PC-3 (cell line): ENCODE results near the gene A4GALT. TPM values are rescaled to one million over a fixed set of nuclear protein-coding genes. Genes with fewer than 3 reads are reported as not detected.
"Not testable (repeated sequence)": the region's sequence is repeated elsewhere in the genome, so short reads cannot be mapped to it uniquely, and the experiment has no call there.

Source experiments
- ATAC-seq: fragments of 200-7000 bp; cut with Tn5 transposase; 2 replicates; pipeline ENCODE4 v1.9.1; 2020; ENCODE audit warnings: mild to moderate bottlenecking, moderate library complexity
- BruUV-seq: library from RNA; stranded (reverse); fragments of 400-500 nt; replicated peaks from 2 replicates; lab custom pipeline; 2021; lab: Mats Ljungman, UMichigan
- CTCF ChIA-PET: fragments of 300-600 bp; sonication (Branson Sonifier 250); formaldehyde crosslinking; loops from one replicate; lab custom pipeline; 2022; ENCODE audit warnings: antibody characterized with exemption; lab: Charles Lee
- POLR2A ChIA-PET: fragments of 300-600 bp; sonication (Branson Sonifier 250); formaldehyde crosslinking; loops from one replicate; lab custom pipeline; 2022; ENCODE audit warnings: antibody characterized with exemption; ENCODE audit not compliant: unreplicated experiment; lab: Charles Lee
- DNase-seq: peaks from one replicate; pipeline ENCODE4 v3.0.0-alpha.2; 2015
- H2AFZ ChIP-seq: fragments of 300-600 bp; sonication (generic); 2 replicates; pipeline ENCODE4 v1.6.0; 2016; ENCODE audit warnings: antibody characterized with exemption, low read length
- H3F3A ChIP-seq: fragments of 300-600 bp; sonication (generic); one replicate; pipeline ENCODE4 v1.6.0; 2017; ENCODE audit warnings: antibody characterized with exemption, low read length, control low read depth, mild to moderate bottlenecking; ENCODE audit not compliant: unreplicated experiment
- H3K27ac ChIP-seq: fragments of 300-600 bp; sonication (generic); 2 replicates; pipeline ENCODE4 v1.5.1; 2016; ENCODE audit warnings: mild to moderate bottlenecking, low read length
- H3K27me3 ChIP-seq: fragments of 300-600 bp; sonication (generic); 2 replicates; pipeline ENCODE4 v1.6.1; 2016; ENCODE audit warnings: low read length, mixed read lengths
- H3K36me3 ChIP-seq: fragments of 300-600 bp; sonication (generic); 2 replicates; pipeline ENCODE4 v1.6.1; 2016; ENCODE audit warnings: low read depth, mixed run types, low read length, mixed read lengths
- H3K4me1 ChIP-seq: fragments of 300-600 bp; sonication (generic); 2 replicates; pipeline ENCODE4 v1.5.1; 2016; ENCODE audit warnings: low read length; ENCODE audit not compliant: insufficient read depth
- H3K4me2 ChIP-seq: fragments of 300-600 bp; sonication (generic); 2 replicates; pipeline ENCODE4 v1.6.0; 2016; ENCODE audit warnings: low read length
- H3K4me3 ChIP-seq: fragments of 300-600 bp; sonication (generic); 2 replicates; pipeline ENCODE4 v1.5.1; 2016; ENCODE audit warnings: mild to moderate bottlenecking, low read length, mixed read lengths
- H3K79me2 ChIP-seq: fragments of 300-600 bp; sonication (generic); 2 replicates; pipeline ENCODE4 v1.6.1; 2017; ENCODE audit warnings: low read length, mixed read lengths
- H3K9ac ChIP-seq: fragments of 300-600 bp; sonication (generic); 2 replicates; pipeline ENCODE4 v1.6.0; 2016; ENCODE audit warnings: mild to moderate bottlenecking, low read length
- H3K9me2 ChIP-seq: fragments of 300-600 bp; sonication (generic); replicated peaks from 2 replicates; pipeline ENCODE4 v1.6.1; 2016; ENCODE audit warnings: mixed run types, low read length, mixed read lengths
- H3K9me3 ChIP-seq: fragments of 300-600 bp; sonication (generic); 2 replicates; pipeline ENCODE4 v1.6.1; 2016; ENCODE audit warnings: low read length, mixed read lengths
- H4K20me1 ChIP-seq: fragments of 300-600 bp; sonication (generic); 2 replicates; pipeline ENCODE4 v1.6.1; 2016; ENCODE audit warnings: low read length, mixed read lengths
- EZH2 ChIP-seq: fragments of 300-600 bp; sonication (generic); IDR thresholded peaks from one replicate; pipeline ENCODE4 v1.6.1; 2017; ENCODE audit warnings: antibody characterized with exemption, mild to moderate bottlenecking, low read length; ENCODE audit not compliant: unreplicated experiment
- EZH2phosphoT487 ChIP-seq: fragments of 300-600 bp; sonication (generic); IDR thresholded peaks from 2 replicates; pipeline ENCODE4 v1.6.1; 2018; ENCODE audit warnings: mild to moderate bottlenecking, antibody characterized with exemption, low read length, borderline replicate concordance
- intact Hi-C: fragments of 100-400 bp; cut with micrococcal nuclease; formaldehyde crosslinking; loops from 2 replicates; pipeline ENCODE4 v1.9.0; 2023
- total RNA-seq: library from RNA; depleted of rRNA; stranded (reverse); fragments of >200 nt; gene quantifications from 2 replicates; pipeline ENCODE4 v1.2.3, GENCODE V29; 2014
- TF ChIP-seq, protein P1 (sequence below): fragments of 300-600 bp; sonication (generic); conservative IDR thresholded peaks from 2 replicates; pipeline ENCODE4 v1.5.1; 2017; ENCODE audit warnings: antibody characterized with exemption, low read depth, mild to moderate bottlenecking, low read length

A4GALT gene
- total RNA-seq, 1 experiment from 2014 or later = 3.2 TPM

DNA sequence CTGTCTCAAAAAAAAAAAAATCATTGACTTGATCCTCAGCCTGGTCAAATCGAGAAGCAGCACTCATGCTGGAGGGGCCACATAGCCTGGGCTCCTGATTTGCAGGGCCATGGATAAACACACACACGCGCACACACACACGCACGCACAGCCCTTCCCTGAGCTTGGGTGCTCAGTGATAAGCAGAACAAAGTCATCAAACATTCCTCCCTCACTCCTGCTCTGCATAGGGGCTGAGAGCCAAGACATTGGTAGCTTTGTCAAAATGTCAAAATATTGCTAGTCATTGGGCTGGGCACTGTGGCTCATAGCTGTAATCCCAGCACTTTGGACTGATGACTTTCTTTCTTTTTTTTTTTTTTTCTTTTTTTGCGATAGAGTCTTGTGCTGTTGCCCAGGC lies 34.0 kb upstream of the A4GALT start:
- no peak overlapping the region for H3K9ac ChIP-seq
- no peak overlapping the region for H3K4me3 ChIP-seq
- ChIA-PET POLR2A (no interaction called here), CTCF (interaction anchor here (0.7 kb wide), 1 partner anchor 340 kb away, joined by 3 read pairs; no protein-coding TSS in a partner anchor)
- H3K27me3 ChIP-seq = no peaks in the 10 kb centered on the region
- no peaks in the 10 kb centered on the region for H3K79me2 ChIP-seq
- no peaks in the 10 kb centered on the region for H3K36me3 ChIP-seq
- H2AFZ ChIP-seq = no peak overlapping the region
- no peaks in the 10 kb centered on the region for H3K9me2 ChIP-seq
- H3K4me2 ChIP-seq = no peak overlapping the region
- intact Hi-C loops = no loop called here
- no TSS peak for BruUV-seq
- TF ChIP-seq EZH2 = no peak
- no peak for TF ChIP-seq EZH2phosphoT487
- TF ChIP-seq, protein P1, sequence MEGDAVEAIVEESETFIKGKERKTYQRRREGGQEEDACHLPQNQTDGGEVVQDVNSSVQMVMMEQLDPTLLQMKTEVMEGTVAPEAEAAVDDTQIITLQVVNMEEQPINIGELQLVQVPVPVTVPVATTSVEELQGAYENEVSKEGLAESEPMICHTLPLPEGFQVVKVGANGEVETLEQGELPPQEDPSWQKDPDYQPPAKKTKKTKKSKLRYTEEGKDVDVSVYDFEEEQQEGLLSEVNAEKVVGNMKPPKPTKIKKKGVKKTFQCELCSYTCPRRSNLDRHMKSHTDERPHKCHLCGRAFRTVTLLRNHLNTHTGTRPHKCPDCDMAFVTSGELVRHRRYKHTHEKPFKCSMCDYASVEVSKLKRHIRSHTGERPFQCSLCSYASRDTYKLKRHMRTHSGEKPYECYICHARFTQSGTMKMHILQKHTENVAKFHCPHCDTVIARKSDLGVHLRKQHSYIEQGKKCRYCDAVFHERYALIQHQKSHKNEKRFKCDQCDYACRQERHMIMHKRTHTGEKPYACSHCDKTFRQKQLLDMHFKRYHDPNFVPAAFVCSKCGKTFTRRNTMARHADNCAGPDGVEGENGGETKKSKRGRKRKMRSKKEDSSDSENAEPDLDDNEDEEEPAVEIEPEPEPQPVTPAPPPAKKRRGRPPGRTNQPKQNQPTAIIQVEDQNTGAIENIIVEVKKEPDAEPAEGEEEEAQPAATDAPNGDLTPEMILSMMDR = no peak
- H3K9me3 ChIP-seq = no peaks in the 10 kb centered on the region
- H3K27ac ChIP-seq = no peak overlapping the region
- H4K20me1 ChIP-seq = no peaks in the 10 kb centered on the region
- H3F3A ChIP-seq = no peaks in the 10 kb centered on the region
- ATAC-seq (peak; percentile 45; the same call in 1 of the 2 replicates), DNase-seq (peak; percentile 23)
- H3K4me1 ChIP-seq = no peaks in the 10 kb centered on the region; the same call in 1 of the 2 replicates

DNA sequence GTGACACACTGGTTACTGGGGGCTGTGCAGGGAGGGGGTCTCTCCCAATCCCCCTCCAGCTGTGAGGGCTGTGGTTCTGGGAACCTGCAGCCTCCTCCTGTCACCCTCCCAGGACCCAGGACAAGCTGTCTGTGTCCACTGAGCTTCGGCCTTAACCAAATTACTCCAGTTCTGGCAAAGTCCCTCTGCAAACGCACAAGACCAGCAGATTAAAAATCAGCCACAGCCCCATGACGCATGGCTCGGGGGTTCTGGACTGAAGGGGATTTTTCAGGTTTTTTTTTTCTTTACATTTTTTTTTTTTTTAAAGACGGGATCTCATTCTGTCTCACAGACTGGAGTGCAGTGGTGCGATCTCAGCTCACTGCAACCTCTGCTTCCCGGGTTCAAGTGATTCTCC lies 32.2 kb upstream of the A4GALT start:
- DNase-seq (no peak), ATAC-seq (no peak)
- Histone ChIP-seq H3F3A (no peaks in the 10 kb centered on the region), H3K9me3 (no peaks in the 10 kb centered on the region), H3K36me3 (no peaks in the 10 kb centered on the region), H3K4me1 (no peaks in the 10 kb centered on the region; the same call in 1 of the 2 replicates), H3K4me2 (no peak overlapping the region), H2AFZ (no peak overlapping the region), H3K4me3 (no peak overlapping the region), H3K9me2 (no peaks in the 10 kb centered on the region), H3K9ac (no peak overlapping the region), H3K27me3 (no peaks in the 10 kb centered on the region), H4K20me1 (no peaks in the 10 kb centered on the region), H3K79me2 (no peaks in the 10 kb centered on the region), H3K27ac (no peak overlapping the region)
- POLR2A ChIA-PET = no interaction called here
- TF ChIP-seq EZH2phosphoT487 (no peak), EZH2 (no peak)
- TF ChIP-seq, protein P1 = no peak
- CTCF ChIA-PET = no interaction called here
- intact Hi-C loops = no loop called here
- no TSS peak for BruUV-seq

DNA sequence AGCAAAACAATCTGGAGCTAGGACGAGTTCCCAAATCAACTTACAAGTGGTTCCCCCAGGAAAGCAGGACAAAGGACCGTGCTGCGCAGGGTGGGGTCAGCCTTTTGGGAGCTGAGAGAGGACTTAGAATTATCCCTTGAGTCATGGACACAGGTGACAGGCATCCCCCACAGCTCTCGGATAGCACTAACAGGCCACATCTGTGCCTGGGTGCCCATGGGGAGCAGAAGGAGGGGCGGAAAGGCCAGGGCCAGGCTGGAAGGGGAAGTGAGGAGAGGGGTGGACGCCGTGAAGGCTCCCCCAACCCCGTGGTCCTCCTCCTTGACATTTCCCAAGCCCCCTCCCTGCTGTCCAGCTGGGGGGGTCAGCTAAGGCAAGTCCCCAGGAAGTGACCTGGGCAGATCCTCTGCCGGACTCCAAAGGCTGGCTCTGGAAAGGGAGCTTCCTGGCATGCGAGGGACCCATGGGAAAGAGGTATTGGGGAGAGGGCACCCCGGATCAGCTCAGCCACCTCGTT lies 31.6 kb upstream of the A4GALT start:
- no peaks in the 10 kb centered on the region for H4K20me1 ChIP-seq
- H3K4me2 ChIP-seq = no peak overlapping the region
- H2AFZ ChIP-seq = no peak overlapping the region
- ATAC-seq = no peak
- H3K9me3 ChIP-seq = no peaks in the 10 kb centered on the region
- BruUV-seq = no TSS peak
- CTCF ChIA-PET = no interaction called here
- H3K79me2 ChIP-seq = no peaks in the 10 kb centered on the region
- H3K4me3 ChIP-seq = no peak overlapping the region
- TF ChIP-seq EZH2 = no peak
- TF ChIP-seq EZH2phosphoT487 = no peak
- TF ChIP-seq, protein P1 = no peak
- no peaks in the 10 kb centered on the region for H3K36me3 ChIP-seq
- intact Hi-C loops = no loop called here
- no peaks in the 10 kb centered on the region for H3K27me3 ChIP-seq
- no peaks in the 10 kb centered on the region for H3F3A ChIP-seq
- H3K4me1 ChIP-seq = no peaks in the 10 kb centered on the region; the same call in 1 of the 2 replicates
- no peak for DNase-seq
- no peak overlapping the region for H3K27ac ChIP-seq
- POLR2A ChIA-PET = interaction anchor here (0.6 kb wide), 1 partner anchor 169 kb away, joined by 12 read pairs; no protein-coding TSS in a partner anchor
- no peaks in the 10 kb centered on the region for H3K9me2 ChIP-seq
- no peak overlapping the region for H3K9ac ChIP-seq

DNA sequence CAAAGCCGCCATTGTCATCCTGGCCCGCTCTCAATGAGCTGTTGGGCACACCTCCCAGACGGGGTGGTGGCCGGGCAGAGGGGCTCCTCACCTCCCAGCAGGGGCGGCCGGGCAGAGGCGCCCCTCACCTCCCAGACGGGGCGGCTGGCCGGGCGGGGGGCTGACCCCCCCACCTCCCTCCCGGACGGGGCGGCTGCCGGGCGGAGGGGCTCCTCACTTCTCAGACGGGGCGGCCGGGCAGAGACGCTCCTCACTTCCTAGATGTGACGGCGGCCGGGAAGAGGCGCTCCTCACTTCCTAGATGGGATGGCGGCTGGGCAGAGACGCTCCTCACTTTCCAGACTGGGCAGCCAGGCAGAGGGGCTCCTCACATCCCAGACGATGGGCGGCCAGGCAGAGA lies 29.8 kb upstream of the A4GALT start:
- CTCF ChIA-PET, intact Hi-C loops, ATAC-seq, H3K4me1 ChIP-seq, H3K27ac ChIP-seq, H3K4me2 ChIP-seq, H3K4me3 ChIP-seq, BruUV-seq, H3F3A ChIP-seq, H3K27me3 ChIP-seq, H3K9me2 ChIP-seq, POLR2A ChIA-PET, H2AFZ ChIP-seq, H4K20me1 ChIP-seq, DNase-seq, H3K9ac ChIP-seq, H3K9me3 ChIP-seq, H3K36me3 ChIP-seq, H3K79me2 ChIP-seq: not testable (repeated sequence)
